ENCODE measurements around the gene GALNT10. TPM values are rescaled to one million over a fixed set of nuclear protein-coding genes. Genes with fewer than 3 reads are reported as not detected.

Gene GALNT10
- polyA plus RNA-seq, 1 of the 3 experiments (the other 2 are of a cell fraction): 56.3 TPM

GRCh38 chr5:154234551-154234950 is 44.0 kb downstream of the GALNT10 start:
- H3K4me3 ChIP-seq (ENCODE audit: low read depth in 2 of 2, low read length in 1 of 2): no peak overlapping the region
- peaks cover 31% of the 10 kb centered on the region for H4K20me1 ChIP-seq (ENCODE audit: insufficient read depth)
- H3K4me1 ChIP-seq (ENCODE audit: control insufficient read depth in 1 of 2, insufficient read depth in 2 of 2, low read depth in 1 of 2, low read length in 1 of 2): no peaks in the 10 kb centered on the region
- DNase-seq: no peak
- peaks cover 7 to 11% of the 10 kb centered on the region in 2 experiments for H3K36me3 ChIP-seq (replicated peaks in 1 of 2; ENCODE audit: control insufficient read depth in 1 of 2, insufficient read depth in 2 of 2, low read length in 1 of 2)
- no peaks in the 10 kb centered on the region for H3K9me2 ChIP-seq
- H3K4me2 ChIP-seq: no peak overlapping the region
- H2AFZ ChIP-seq (ENCODE audit: low read depth): no peak overlapping the region
- H3K79me2 ChIP-seq (ENCODE audit: insufficient read depth): peaks cover 99% of the 10 kb centered on the region
- no peak overlapping the region for H3K27ac ChIP-seq (ENCODE audit: low read depth in 2 of 2, low read length in 1 of 2)
- 90% methylated on average over 3 of the region's 3 CpGs for WGBS (ENCODE audit: low lambda C conversion rate)
- CTCF ChIA-PET: interaction anchor here (1.6 kb wide), 1 partner anchor 38 kb away, joined by 4 read pairs; no protein-coding TSS in a partner anchor
- POLR2A ChIA-PET: no interaction called here
- TF ChIP-seq RFX5 (IDR thresholded peaks at IDR 0.05; ENCODE audit: low read length): no peak
- TF ChIP-seq FOXM1 (IDR thresholded peaks at IDR 0.05; ENCODE audit: low read depth): no peak
- no peak for TF ChIP-seq TCF12 (IDR thresholded peaks at IDR 0.05)
- no peak for TF ChIP-seq EZH2phosphoT487 (IDR thresholded peaks at IDR 0.05; ENCODE audit: borderline replicate concordance, low read depth)
- no peak for TF ChIP-seq YY1 (IDR thresholded peaks at IDR 0.05; ENCODE audit: low read depth)
- no peak for TF ChIP-seq ELF1 (IDR thresholded peaks at IDR 0.05)
- no peak for TF ChIP-seq MXI1 (IDR thresholded peaks at IDR 0.05; ENCODE audit: low read depth, low read length)
- TF ChIP-seq SMC3 (IDR thresholded peaks at IDR 0.05; ENCODE audit: low read depth, low read length): no peak
- TF ChIP-seq MEF2A (IDR thresholded peaks at IDR 0.05; ENCODE audit: borderline replicate concordance, low read depth): no peak
- no peak for TF ChIP-seq TEAD4 (IDR thresholded peaks at IDR 0.05; ENCODE audit: borderline replicate concordance, insufficient read depth)
- TF ChIP-seq CTCF (IDR thresholded peaks at IDR 0.05): no peak
- TF ChIP-seq POLR2AphosphoS5 (IDR thresholded peaks at IDR 0.05; ENCODE audit: low read depth, low read length): no peak
- TF ChIP-seq GATA2 (CRISPR knock-in tag; IDR thresholded peaks at IDR 0.05): no peak
- TF ChIP-seq MAX (IDR thresholded peaks at IDR 0.05; ENCODE audit: low read depth): no peak
- no peak for TF ChIP-seq FOXJ3 (CRISPR knock-in tag; IDR thresholded peaks at IDR 0.05)
- no peak for TF ChIP-seq JUND (IDR thresholded peaks at IDR 0.05)
- TF ChIP-seq CHD2 (IDR thresholded peaks at IDR 0.05; ENCODE audit: low read length, partially characterized antibody): no peak
- no peak for TF ChIP-seq RCOR1 (IDR thresholded peaks at IDR 0.05; ENCODE audit: low read length)
- no peak overlapping the region for H3K9ac ChIP-seq
- no peaks in the 10 kb centered on the region for H3K9me3 ChIP-seq
- no peaks in the 10 kb centered on the region for H3F3A ChIP-seq (replicated peaks; ENCODE audit: insufficient read depth)
- no peaks in the 10 kb centered on the region for H3K27me3 ChIP-seq (ENCODE audit: insufficient read depth)

GRCh38 chr5:154236011-154236410 is 45.5 kb downstream of the GALNT10 start:
- WGBS (ENCODE audit: low lambda C conversion rate): 89% methylated on average over 1 of the region's 1 CpG
- CTCF ChIA-PET: interaction anchor here (1.4 to 1.6 kb wide), 2 partner anchors 39 to 169 kb away, joined by 4 to 5 read pairs; no protein-coding TSS in a partner anchor
- H3K79me2 ChIP-seq (ENCODE audit: insufficient read depth): peaks cover 99% of the 10 kb centered on the region
- H3K27ac ChIP-seq (ENCODE audit: low read depth in 2 of 2, low read length in 1 of 2): no peak overlapping the region
- no peak overlapping the region for H3K9ac ChIP-seq
- H3K4me1 ChIP-seq (ENCODE audit: control insufficient read depth in 1 of 2, insufficient read depth in 2 of 2, low read depth in 1 of 2, low read length in 1 of 2): peaks cover 0 to under 1% of the 10 kb centered on the region in 2 experiments; a peak in 1 of 4 replicates
- H3K27me3 ChIP-seq (ENCODE audit: insufficient read depth): no peaks in the 10 kb centered on the region
- H4K20me1 ChIP-seq (ENCODE audit: insufficient read depth): peaks cover 31% of the 10 kb centered on the region
- POLR2A ChIA-PET: no interaction called here
- H3F3A ChIP-seq (replicated peaks; ENCODE audit: insufficient read depth): no peaks in the 10 kb centered on the region
- H3K9me3 ChIP-seq: no peaks in the 10 kb centered on the region
- DNase-seq: no peak
- H3K9me2 ChIP-seq: no peaks in the 10 kb centered on the region
- no peak overlapping the region for H2AFZ ChIP-seq (ENCODE audit: low read depth)
- H3K36me3 ChIP-seq (replicated peaks in 1 of 2; ENCODE audit: control insufficient read depth in 1 of 2, insufficient read depth in 2 of 2, low read length in 1 of 2): peaks cover 3 to 7% of the 10 kb centered on the region in 2 experiments
- TF ChIP-seq EZH2phosphoT487 (IDR thresholded peaks at IDR 0.05; ENCODE audit: borderline replicate concordance, low read depth): no peak
- TF ChIP-seq NRF1 (IDR thresholded peaks at IDR 0.05; ENCODE audit: low read depth, low read length): no peak
- no peak for TF ChIP-seq SIN3A (IDR thresholded peaks at IDR 0.05; ENCODE audit: borderline replicate concordance, low read depth, low read length)
- TF ChIP-seq RCOR1 (IDR thresholded peaks at IDR 0.05; ENCODE audit: low read length): no peak
- TF ChIP-seq IRF3 (IDR thresholded peaks at IDR 0.05; ENCODE audit: low read depth, low read length): no peak
- TF ChIP-seq FOXM1 (IDR thresholded peaks at IDR 0.05; ENCODE audit: low read depth): no peak
- no peak for TF ChIP-seq MXI1 (IDR thresholded peaks at IDR 0.05; ENCODE audit: low read depth, low read length)
- no peak for TF ChIP-seq YY1 (IDR thresholded peaks at IDR 0.05; ENCODE audit: low read depth)
- no peak overlapping the region for H3K4me3 ChIP-seq (ENCODE audit: low read depth in 2 of 2, low read length in 1 of 2)
- H3K4me2 ChIP-seq: no peak overlapping the region
